ENCODE results near the gene MUC6. TPM values are rescaled to one million over a fixed set of nuclear protein-coding genes. Genes with fewer than 3 reads are reported as not detected.
A peak's percentile ranks its signal among the peaks of the same experiment; 100 is the strongest.

Gene MUC6
- total and polyA plus RNA-seq, 10 of the 15 experiments (the other 5 are each of a cell fraction or from before 2014, with no cell fraction given), result 0.03 TPM; not detected in 8

DNA sequence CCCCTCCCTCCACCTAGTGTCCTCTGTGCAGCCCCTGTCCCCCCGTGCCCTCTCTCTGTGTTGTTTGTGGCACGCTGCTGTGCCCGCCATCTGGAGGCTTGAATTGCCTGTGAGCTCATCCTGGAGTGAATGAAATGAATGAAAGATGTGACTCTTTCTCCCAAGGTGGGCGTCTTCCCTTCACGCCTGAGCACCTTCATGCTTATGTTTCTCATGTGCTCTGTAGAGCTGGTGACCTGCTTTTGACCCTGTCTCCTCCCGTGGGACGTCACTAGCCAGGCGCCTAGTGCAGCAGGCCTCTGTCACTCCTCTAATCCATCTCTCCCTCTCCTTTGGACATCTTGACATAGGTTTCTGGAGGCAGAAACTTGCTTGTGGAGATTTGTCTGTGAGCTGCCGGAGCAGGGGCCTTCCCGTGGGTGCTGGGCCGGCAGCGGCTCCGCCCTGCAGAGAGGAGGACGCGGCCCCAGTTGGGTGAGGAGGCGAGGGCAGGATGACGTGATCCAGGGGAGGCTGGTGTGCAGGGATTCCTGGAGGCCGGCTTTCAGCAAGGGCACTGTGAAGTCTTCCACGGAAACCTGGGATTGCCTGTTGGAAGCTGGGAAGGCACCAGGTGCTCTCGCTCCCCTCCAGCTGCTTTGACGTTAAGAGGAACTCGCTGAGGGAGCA, 40.6 kb downstream of the MUC6 start (continued):
- peak; percentile 41; the same call in 1 of the 2 replicates for TF ChIP-seq NR2C1 (IDR thresholded peaks at IDR 0.05)
- TF ChIP-seq SUPT20H (IDR thresholded peaks at IDR 0.05; ENCODE audit: borderline replicate concordance, control insufficient read depth, low read depth, low read length), result no peak
- 0 out of 2 replicates have a peak, but pooled peaks have one; percentile 31 for TF ChIP-seq SIN3A (IDR thresholded peaks at IDR 0.05; ENCODE audit: low read depth, low read length)
- no peak for TF ChIP-seq ZNF217 (IDR thresholded peaks at IDR 0.05)
- TF ChIP-seq HDAC6 (IDR thresholded peaks at IDR 0.05; ENCODE audit: unreplicated experiment), result no peak
- peak in 1 of 2 experiments; percentile 36; a peak in 1 of 3 replicates for TF ChIP-seq EGR1 (IDR thresholded peaks at IDR 0.05; ENCODE audit: borderline replicate concordance in 1 of 2, low read depth in 2 of 2, low read length in 2 of 2)
- TF ChIP-seq RAD51 (IDR thresholded peaks at IDR 0.05), result no peak
- no peak for TF ChIP-seq ESRRA (IDR thresholded peaks at IDR 0.05; ENCODE audit: low read length)
- TF ChIP-seq NR2F1 (conservative IDR thresholded peaks at IDR 0.05), result peak; percentile 84
- TF ChIP-seq ZNF24 (IDR thresholded peaks at IDR 0.05), result peak; percentile 69; the same call in 1 of the 2 replicates
- TF ChIP-seq SMC3 (IDR thresholded peaks at IDR 0.05; ENCODE audit: borderline replicate concordance, low read length), result no peak
- TF ChIP-seq MTA3 (IDR thresholded peaks at IDR 0.05; ENCODE audit: borderline replicate concordance, low read length), result no peak
- TF ChIP-seq PAX5 (IDR thresholded peaks at IDR 0.05; ENCODE audit: borderline replicate concordance, low read depth, low read length), result peak; percentile 85; the same call in 1 of the 2 replicates
- TF ChIP-seq, protein P1, sequence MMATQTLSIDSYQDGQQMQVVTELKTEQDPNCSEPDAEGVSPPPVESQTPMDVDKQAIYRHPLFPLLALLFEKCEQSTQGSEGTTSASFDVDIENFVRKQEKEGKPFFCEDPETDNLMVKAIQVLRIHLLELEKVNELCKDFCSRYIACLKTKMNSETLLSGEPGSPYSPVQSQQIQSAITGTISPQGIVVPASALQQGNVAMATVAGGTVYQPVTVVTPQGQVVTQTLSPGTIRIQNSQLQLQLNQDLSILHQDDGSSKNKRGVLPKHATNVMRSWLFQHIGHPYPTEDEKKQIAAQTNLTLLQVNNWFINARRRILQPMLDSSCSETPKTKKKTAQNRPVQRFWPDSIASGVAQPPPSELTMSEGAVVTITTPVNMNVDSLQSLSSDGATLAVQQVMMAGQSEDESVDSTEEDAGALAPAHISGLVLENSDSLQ (IDR thresholded peaks at IDR 0.05), result peak; percentile 41; the same call in 1 of the 2 replicates
- TF ChIP-seq, protein P2, sequence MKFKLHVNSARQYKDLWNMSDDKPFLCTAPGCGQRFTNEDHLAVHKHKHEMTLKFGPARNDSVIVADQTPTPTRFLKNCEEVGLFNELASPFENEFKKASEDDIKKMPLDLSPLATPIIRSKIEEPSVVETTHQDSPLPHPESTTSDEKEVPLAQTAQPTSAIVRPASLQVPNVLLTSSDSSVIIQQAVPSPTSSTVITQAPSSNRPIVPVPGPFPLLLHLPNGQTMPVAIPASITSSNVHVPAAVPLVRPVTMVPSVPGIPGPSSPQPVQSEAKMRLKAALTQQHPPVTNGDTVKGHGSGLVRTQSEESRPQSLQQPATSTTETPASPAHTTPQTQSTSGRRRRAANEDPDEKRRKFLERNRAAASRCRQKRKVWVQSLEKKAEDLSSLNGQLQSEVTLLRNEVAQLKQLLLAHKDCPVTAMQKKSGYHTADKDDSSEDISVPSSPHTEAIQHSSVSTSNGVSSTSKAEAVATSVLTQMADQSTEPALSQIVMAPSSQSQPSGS (IDR thresholded peaks at IDR 0.05; ENCODE audit: low read length), result peak; percentile 54; the same call in 1 of the 2 replicates
- TF ChIP-seq IKZF1 (conservative IDR thresholded peaks at IDR 0.05), result peak; percentile 75
- no peak for TF ChIP-seq EZH2 (IDR thresholded peaks at IDR 0.05; ENCODE audit: borderline replicate concordance, control insufficient read depth, low read depth, low read length)
- TF ChIP-seq SIX5 (IDR thresholded peaks at IDR 0.05; ENCODE audit: low read depth, low read length, severe bottlenecking), result no peak
- TF ChIP-seq EP300 (IDR thresholded peaks at IDR 0.05; ENCODE audit: borderline replicate concordance in 1 of 2, control insufficient read depth in 1 of 2, low read depth in 2 of 2, low read length in 2 of 2), result no peak
- TF ChIP-seq, protein P3, sequence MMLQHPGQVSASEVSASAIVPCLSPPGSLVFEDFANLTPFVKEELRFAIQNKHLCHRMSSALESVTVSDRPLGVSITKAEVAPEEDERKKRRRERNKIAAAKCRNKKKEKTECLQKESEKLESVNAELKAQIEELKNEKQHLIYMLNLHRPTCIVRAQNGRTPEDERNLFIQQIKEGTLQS (IDR thresholded peaks at IDR 0.05; ENCODE audit: borderline replicate concordance, extremely low read depth, low read depth, low read length), result no peak
- peak; percentile 72 for TF ChIP-seq ATF7 (IDR thresholded peaks at IDR 0.05; ENCODE audit: low read depth)
- TF ChIP-seq, protein P4, sequence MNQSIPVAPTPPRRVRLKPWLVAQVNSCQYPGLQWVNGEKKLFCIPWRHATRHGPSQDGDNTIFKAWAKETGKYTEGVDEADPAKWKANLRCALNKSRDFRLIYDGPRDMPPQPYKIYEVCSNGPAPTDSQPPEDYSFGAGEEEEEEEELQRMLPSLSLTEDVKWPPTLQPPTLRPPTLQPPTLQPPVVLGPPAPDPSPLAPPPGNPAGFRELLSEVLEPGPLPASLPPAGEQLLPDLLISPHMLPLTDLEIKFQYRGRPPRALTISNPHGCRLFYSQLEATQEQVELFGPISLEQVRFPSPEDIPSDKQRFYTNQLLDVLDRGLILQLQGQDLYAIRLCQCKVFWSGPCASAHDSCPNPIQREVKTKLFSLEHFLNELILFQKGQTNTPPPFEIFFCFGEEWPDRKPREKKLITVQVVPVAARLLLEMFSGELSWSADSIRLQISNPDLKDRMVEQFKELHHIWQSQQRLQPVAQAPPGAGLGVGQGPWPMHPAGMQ (IDR thresholded peaks at IDR 0.05; ENCODE audit: borderline replicate concordance), result no peak
- TF ChIP-seq YY1 (IDR thresholded peaks at IDR 0.05; ENCODE audit: low read depth, low read length), result 0 out of 2 replicates have a peak, but pooled peaks have one; percentile 19
